HG03196 (cell line): ENCODE data around the gene TGFBR2.
"Not testable (repeated sequence)": the region's sequence is repeated elsewhere in the genome, so short reads cannot be mapped to it uniquely, and the experiment has no call there.

Experiments
- ATAC-seq: cut with Tn5 transposase; IDR thresholded peaks from one replicate; pipeline ENCODE4 v1.9.1; 2021; ENCODE audit not compliant: unreplicated experiment

The TGFBR2 gene

GRCh38 chr3:30617653-30618052, 11.3 kb downstream of the TGFBR2 start:
- ATAC-seq: no peak

DNA sequence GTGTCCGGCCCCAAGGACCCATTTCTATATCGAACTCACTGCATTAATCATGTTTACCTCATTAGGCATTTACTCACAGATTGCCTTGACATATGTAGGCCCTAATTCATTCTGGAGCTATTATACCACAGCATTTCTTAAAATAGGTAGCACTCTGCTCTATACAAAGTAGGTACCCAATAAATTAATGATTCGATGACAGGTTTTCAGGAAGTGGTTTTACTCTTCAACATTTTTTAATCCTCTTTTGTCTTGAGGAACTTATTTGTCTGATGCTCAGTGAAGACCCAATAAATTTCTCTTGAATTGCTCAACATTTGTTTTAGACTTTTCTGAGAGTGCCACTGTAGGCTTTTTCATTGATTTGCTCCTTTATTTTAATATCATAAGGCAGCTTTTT, 12.1 kb downstream of the TGFBR2 start:
- no peak for ATAC-seq

DNA sequence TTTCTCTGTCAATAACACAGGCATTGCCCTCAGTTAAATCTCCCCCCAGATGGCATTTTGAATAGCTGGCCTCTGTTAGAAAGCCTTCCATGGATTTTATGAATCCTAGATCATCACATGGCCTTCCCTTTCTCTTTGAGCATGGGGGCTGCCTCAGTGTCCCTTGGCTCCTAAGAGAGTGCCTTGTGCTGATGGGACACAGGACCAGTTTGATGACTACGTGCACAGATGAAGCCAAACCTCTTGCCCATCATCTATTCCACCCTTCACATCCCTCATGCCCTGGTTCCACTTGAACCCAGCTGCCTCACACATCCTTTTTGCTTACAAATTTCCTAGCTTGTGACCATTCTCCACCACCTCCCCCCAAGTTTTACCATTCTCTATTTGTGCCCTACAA, 12.9 kb downstream of the TGFBR2 start:
- ATAC-seq: no peak

DNA sequence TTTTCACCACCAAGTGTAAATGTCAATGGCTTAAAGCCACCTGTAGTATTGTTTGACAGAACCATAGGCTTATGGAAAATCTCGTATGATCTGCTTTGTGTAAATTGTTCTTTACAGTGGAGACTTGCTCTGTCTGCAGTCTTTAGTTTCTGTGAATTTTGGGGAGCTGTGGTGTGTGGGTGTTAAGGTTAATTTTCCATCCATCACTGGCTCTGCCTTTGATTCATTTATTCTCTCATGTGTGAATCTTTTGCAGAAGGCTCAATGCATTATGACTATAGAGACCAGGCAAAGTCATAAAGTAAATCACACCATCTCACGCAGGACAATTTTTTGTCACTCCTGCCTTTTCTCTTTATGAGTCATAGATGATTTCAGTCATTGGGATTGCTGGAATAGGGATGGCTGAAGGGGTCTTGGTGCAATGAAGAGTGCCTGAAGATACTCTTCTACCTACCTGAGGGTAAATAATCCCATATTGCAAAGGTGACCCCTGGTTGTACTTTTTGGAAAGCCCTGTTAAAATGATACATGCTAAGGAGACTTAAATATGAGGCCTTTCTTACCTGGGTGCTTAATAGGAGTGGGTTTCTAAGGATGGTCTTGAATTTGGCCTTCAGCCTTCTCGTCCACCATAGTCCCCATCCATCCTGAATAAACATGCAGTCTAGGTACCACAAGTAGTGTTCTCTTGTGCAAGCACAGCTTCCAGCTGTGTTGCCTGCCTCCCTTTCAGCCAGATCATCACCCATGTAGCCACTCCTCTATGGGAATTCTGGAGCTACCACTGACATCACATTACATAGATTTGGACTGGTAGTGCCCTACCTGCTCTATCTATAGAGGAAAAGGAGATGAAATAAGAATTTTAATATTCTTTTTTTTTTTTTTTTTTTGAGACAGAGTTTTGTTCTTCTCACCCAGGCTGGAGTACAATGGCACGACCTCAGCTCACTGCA, 14.3 kb downstream of the TGFBR2 start:
- ATAC-seq: no peak

GRCh38 chr3:30621576-30621975, 15.2 kb downstream of the TGFBR2 start:
- ATAC-seq: no peak

GRCh38 chr3:30622047-30622545, 15.7 kb downstream of the TGFBR2 start:
- no peak for ATAC-seq

- ATAC-seq: no peak
Observed at GRCh38 chr3:30622790-30623189, 16.4 kb downstream of the TGFBR2 start.

DNA sequence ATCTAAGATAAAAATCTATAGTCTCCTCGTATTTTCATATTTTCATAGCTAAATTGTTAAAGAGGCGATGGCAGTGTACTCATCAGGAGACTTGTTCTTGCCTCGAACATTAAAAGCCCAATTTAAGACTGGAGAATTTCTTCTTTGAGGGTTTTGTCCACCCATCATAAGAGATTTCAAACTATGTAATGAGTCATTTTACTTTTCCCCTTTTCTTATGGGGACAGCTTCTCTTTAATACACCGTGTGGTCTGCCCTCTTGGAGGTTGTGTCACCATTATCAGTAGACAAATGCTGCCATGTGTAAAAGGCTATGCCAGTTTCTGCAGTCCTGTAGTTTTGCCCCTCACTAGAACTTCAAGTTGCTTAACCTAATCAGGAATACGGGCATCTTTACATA, 16.9 kb downstream of the TGFBR2 start:
- ATAC-seq: no peak

DNA sequence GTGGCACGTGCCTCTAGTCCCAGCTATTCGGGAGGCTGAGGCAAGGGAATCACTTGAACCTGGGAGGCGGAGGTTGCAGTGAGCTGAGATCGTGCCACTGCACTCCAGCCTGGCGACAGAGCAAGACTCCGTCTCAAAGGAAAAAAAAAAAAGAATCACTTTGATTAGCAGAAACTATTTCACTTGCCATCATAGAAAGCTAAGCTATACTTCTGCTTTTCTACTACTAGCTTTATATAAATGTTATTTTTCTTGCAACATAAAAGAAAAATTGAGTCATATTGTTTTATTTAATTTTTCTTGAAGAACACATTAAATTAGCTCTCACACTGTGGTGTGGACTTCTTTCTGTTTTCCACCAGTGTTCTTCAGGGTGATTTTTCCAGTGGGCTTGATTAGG, 18.1 kb downstream of the TGFBR2 start:
- not testable (repeated sequence) for ATAC-seq

DNA sequence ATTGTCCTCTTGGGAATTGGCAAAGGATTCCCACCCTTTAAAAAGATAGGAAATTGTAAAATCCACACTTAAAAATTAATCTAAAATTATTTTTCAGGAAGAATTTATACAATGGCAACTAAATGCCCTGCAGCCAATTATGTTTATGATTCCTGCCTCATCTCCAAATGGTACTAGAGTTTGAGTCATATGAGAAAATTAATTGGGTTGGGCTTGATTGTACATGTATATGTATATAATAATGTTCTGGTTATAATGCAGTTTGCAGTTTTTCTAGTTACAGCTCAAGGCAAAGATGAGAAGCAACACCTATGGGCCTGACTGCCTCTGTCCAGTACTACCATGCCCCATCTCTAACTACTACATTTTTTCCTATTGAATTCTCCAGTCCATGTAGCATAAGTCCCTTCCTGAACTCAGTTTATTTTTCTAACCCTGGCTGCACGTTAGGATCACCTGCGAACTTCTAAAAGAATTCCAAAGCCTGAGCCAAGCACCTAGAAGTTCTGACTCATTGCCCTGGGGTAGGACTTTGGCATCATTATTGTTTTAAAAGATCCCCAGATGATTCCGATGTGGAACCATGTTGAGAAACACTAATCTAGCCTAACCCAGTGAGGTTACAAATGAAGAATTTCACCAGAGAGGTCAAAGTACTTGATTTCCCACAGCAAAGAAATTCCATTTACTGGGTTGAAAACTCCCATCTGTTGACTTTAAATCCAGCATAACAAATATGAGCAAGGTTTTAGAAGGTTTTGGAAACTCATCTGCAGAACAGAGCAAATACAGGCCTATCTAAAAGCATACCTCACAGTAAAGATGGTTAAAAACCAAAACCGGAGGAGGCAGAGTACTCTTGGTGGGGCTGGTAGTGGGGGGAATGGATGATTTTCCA, 19.4 kb downstream of the TGFBR2 start:
- ATAC-seq: no peak

DNA sequence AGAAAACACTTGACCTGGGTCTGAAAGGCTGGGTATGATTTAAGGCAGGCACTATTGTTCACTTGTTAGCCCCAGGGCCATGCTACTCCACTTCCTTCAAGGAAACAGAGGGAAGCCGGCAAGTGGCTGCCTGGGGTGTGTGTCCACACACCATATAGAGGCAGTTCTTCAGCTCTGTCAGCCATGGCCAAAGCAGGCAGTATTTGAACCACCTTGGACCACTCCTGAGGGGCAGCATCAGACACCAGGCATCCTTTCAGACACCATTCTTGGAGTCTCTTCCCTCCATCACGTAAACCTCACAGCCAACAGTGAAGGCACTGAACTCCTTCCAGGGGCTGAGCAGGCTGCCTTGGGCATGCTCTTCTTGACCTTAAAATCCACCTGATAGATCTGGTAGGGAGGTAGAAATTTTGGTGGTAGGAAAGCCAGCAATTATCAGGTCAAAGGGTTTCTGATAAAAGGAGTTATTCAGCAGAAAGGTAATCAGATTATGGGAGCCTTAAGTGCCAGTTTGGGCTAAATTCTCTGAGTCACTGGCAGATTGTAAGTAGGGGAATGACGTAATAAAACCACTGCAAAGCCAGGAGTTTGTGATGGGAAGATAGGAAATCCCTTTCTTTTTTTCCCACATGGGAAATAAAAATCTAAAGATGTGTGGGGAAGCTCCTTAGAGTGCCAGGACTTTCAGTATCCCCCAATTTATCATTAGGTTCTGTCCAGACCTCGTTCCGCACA, 20.2 kb downstream of the TGFBR2 start:
- ATAC-seq: no peak

DNA sequence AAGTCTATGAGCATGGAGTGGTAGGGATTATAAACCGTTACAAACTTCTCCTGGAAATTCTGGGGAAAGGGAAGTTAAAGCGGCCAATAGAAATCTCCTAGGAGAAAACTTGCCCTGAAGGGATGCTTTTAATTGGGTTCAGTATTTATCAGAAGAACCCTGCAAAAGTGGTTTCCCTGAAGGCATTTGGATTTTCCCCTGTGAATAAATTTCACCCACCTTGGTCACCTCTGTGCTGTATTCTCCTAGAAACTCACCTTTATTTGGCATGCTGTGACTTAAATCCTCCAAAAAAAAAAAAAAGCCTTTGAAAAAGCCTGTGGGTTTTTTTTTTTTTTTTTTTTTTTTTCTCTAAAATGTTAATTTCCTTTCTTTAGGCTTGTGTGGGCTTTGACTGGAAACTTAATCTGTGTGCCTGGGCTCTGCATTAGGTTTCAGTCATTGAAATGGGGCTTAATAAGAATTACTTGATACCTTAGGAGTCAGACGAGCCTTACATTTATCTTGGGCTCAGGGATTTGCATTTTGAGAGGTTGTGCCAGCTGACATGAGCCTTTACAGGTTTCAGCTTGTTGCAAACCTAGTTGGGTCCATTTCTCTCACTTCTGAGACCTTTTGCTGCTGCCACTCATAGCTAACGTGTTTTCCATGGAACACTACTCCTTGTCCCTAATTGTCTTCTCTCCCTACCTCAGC, 22.0 kb downstream of the TGFBR2 start:
- ATAC-seq: no peak

DNA sequence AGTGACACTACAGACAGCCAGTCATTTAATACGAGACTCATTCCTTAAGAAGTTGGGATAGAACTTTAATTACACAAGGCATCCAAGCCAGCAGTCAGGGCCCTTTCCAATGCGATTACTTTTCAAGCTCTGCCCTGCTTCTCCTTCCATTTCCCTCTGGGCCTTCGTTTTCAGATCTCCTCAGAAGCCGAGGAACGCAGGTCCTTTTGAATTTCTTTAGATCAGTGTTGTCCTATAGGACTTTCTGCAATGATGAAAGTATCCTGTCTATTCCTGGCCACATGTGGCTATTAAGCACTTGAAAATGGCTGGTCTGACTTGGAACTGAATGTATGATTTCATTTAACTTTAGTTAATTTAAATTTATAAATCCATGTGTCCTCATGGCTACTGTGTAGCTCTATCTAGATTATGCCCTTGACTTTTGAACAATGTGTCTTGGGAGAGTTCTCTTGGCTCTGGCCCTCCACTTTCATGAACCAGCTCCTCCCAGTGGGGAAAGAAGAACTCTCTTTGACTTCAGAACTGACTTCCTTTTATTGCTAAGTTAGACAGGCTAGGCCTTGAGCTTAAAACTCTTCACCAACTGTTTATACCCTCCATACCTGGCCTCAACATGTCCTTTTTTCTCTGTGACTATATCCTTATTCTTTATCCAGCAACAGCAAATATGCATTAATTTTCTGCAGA, 22.6 kb downstream of the TGFBR2 start:
- no peak for ATAC-seq

GRCh38 chr3:30629746-30630145, 23.3 kb downstream of the TGFBR2 start:
- ATAC-seq: no peak

DNA sequence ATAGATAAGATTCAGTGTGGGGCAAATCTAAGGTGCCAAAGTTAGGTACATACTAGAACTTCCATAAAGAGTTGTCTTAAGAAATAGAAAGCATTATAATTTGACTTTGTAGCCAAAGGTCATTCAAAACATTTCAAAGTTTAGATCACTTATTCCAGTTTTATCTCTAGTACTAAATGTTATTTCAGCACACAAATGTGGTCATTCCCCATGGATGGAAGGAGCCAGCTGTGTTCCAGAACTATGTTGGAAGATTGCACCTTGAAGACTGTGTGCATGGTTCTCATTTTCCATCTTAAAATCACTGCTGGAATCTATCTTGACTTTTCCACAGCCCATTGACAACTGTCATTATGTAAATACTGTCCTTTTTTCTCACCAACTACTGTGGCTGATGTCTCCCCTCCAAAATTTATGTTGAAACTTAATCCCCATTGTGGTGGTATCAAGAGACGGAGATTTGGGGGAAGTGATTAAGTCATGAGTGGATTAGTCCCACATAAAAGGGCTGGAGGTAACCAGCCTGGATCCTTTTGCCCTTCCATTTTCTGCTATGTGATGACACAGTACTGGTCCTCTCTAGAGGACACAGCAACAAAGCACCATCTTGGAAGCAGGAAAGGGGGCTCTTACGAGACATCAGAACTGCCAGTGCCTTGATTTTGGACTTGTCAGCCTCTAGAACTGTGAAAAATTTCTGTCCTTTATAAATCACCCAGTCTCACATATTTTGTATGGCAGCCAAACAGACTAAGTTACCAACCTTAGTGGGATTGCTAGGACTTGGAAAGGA, 24.0 kb downstream of the TGFBR2 start:
- no peak for ATAC-seq

DNA sequence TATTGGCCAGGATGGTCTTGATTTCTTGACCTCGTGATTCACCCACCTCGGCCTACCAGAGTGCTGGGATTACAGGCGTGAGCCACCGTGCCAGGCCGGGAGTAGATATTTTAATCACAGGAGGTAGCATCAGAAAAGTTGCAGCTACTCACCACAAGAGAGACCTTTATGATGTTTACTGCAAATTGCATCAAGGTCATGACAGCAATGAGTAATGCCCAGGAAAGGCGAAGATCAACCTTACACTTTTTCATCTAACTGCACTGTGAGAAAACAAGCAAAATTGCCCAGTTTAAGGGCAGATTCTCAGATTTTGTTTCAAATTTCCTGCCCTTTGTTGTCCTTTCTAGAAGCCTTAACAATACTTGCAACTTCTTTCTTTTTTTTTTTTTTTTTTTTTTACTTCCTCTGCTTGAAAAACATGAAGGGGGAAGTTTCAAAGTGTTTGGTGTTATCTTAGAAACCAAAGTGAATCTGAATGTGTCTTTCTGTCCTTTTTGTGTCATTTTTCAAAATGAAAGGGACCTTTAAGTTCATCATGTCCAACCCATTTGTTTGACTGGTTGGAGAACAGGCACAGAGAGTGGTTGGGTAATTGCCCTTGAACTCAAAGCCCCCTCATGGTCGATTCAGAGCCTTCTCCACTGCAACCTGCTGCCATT, 25.0 kb downstream of the TGFBR2 start:
- no peak for ATAC-seq

- no peak for ATAC-seq
Observed at GRCh38 chr3:30632065-30632464, 25.7 kb downstream of the TGFBR2 start.

GRCh38 chr3:30632521-30632920, 26.1 kb downstream of the TGFBR2 start:
- ATAC-seq: no peak
